Mesenchymal stem cell (in vitro differentiated cells and primary cell): ENCODE measurements around the gene CYBA.

Experiments
- DNase-seq: peaks from one replicate; pipeline ENCODE4 v3.0.0-alpha.2; 2013
- H2AFZ ChIP-seq: one replicate; pipeline ENCODE4 v1.6.1; 2013; ENCODE audit warnings: low read depth, mild to moderate bottlenecking, control low read depth, inconsistent platforms, low read length, moderate library complexity
- H2AK5ac ChIP-seq: 2 replicates; pipeline ENCODE4 v1.6.1; 2013; ENCODE audit warnings: low read length, moderate library complexity, mild to moderate bottlenecking, inconsistent platforms; ENCODE audit not compliant: severe bottlenecking
- H2BK120ac ChIP-seq: one replicate; pipeline ENCODE4 v1.6.1; 2013; ENCODE audit warnings: low read depth, mild to moderate bottlenecking, inconsistent platforms, low read length, moderate library complexity
- H2BK12ac ChIP-seq, 2 experiments: one replicate each; pipeline ENCODE4 v1.6.1; 2013; ENCODE audit warnings: inconsistent platforms in 2 of 2, low read length in 2 of 2, mild to moderate bottlenecking in 2 of 2, moderate library complexity in 2 of 2, control low read depth in 1 of 2
- H2BK15ac ChIP-seq: one replicate; pipeline ENCODE4 v1.6.1; 2013; ENCODE audit warnings: mild to moderate bottlenecking, low read depth, inconsistent platforms; ENCODE audit not compliant: poor library complexity, severe bottlenecking
- H2BK5ac ChIP-seq: 2 replicates; pipeline ENCODE4 v1.6.1; 2013; ENCODE audit warnings: low read depth, mild to moderate bottlenecking, low read length, control low read depth, inconsistent platforms; ENCODE audit not compliant: poor library complexity, severe bottlenecking
- H3K14ac ChIP-seq, 2 experiments: one replicate each; pipeline ENCODE4 v1.6.1; 2013; ENCODE audit warnings: inconsistent platforms in 2 of 2, low read length in 2 of 2, control low read depth in 1 of 2, mild to moderate bottlenecking in 1 of 2, moderate library complexity in 1 of 2
- H3K18ac ChIP-seq, 2 experiments: one replicate each; pipeline ENCODE4 v1.6.1; 2013; ENCODE audit warnings: inconsistent platforms in 2 of 2, low read length in 2 of 2, control low read depth in 1 of 2, low read depth in 1 of 2, mild to moderate bottlenecking in 1 of 2
- H3K23ac ChIP-seq, 2 experiments: one replicate each; pipeline ENCODE4 v1.6.1; 2013; ENCODE audit warnings: inconsistent platforms in 2 of 2, low read length in 2 of 2, mild to moderate bottlenecking in 2 of 2, moderate library complexity in 2 of 2, control low read depth in 1 of 2
- H3K27ac ChIP-seq: 2 replicates; pipeline ENCODE4 v1.5.1; 2013; ENCODE audit warnings: mild to moderate bottlenecking, moderate library complexity, low read length, control low read depth, inconsistent platforms; ENCODE audit not compliant: poor library complexity, severe bottlenecking
- H3K27me3 ChIP-seq, 2 experiments: 2 replicates each; pipeline versions ENCODE4 v1.6.1 to v1.7.0; 2013; ENCODE audit warnings: low read length in 2 of 2, mild to moderate bottlenecking in 2 of 2, moderate library complexity in 2 of 2, control low read depth in 1 of 2, inconsistent platforms in 1 of 2; ENCODE audit not compliant: control insufficient read depth in 1 of 2, insufficient read depth in 1 of 2
- H3K36me3 ChIP-seq, 2 experiments: 2 replicates each; pipeline versions ENCODE4 v1.6.1 to v1.7.0; 2013; ENCODE audit warnings: low read length in 2 of 2, control low read depth in 1 of 2, inconsistent platforms in 1 of 2, low read depth in 1 of 2, mild to moderate bottlenecking in 1 of 2; ENCODE audit not compliant: insufficient read depth in 2 of 2, control insufficient read depth in 1 of 2
- H3K4ac ChIP-seq, 2 experiments: one replicate each; pipeline ENCODE4 v1.6.1; 2013; ENCODE audit warnings: inconsistent platforms in 2 of 2, low read length in 2 of 2, mild to moderate bottlenecking in 2 of 2, moderate library complexity in 2 of 2, control low read depth in 1 of 2, low read depth in 1 of 2
- H3K4me1 ChIP-seq: 2 replicates; pipeline ENCODE4 v1.6.1; 2013; ENCODE audit warnings: low read depth, low read length, control low read depth; ENCODE audit not compliant: control insufficient read depth, insufficient read depth
- H3K4me2 ChIP-seq: 2 replicates; pipeline ENCODE4 v1.6.1; 2013; ENCODE audit warnings: low read length, mild to moderate bottlenecking, inconsistent platforms; ENCODE audit not compliant: poor library complexity, severe bottlenecking
- H3K4me3 ChIP-seq, 2 experiments: 2 replicates each; pipeline versions ENCODE4 v1.5.1 to v1.7.0; 2013; ENCODE audit warnings: low read length in 2 of 2, mild to moderate bottlenecking in 2 of 2, control low read depth in 1 of 2, low read depth in 1 of 2; ENCODE audit not compliant: insufficient read depth in 1 of 2
- H3K79me1 ChIP-seq: replicated peaks from 2 replicates; pipeline ENCODE4 v1.6.1; 2013; ENCODE audit warnings: mild to moderate bottlenecking, control low read depth, low read length, inconsistent platforms; ENCODE audit not compliant: poor library complexity, severe bottlenecking
- H3K9ac ChIP-seq: 2 replicates; pipeline ENCODE4 v1.7.0; 2013; ENCODE audit warnings: mild to moderate bottlenecking, low read length, moderate library complexity
- H3K9me3 ChIP-seq: 2 replicates; pipeline ENCODE4 v1.7.0; 2013; ENCODE audit warnings: mild to moderate bottlenecking, low read length; ENCODE audit not compliant: control insufficient read depth
- H4K8ac ChIP-seq: one replicate; pipeline ENCODE4 v1.6.1; 2013; ENCODE audit warnings: inconsistent platforms, mild to moderate bottlenecking, low read length, moderate library complexity
- H4K91ac ChIP-seq: one replicate; pipeline ENCODE4 v1.6.1; 2013; ENCODE audit warnings: mild to moderate bottlenecking, low read length, inconsistent platforms
- WGBS: methylation state at CpG from one replicate; pipeline ENCODE4 v1.1.7; 2013; ENCODE audit warnings: mixed read lengths; 5-methylcytosine and 5-hydroxymethylcytosine counted together

Gene CYBA

GRCh38 chr16:88618956-88619667 lies 31.7 kb downstream of the CYBA start:
- H3K4me1 ChIP-seq, result peaks cover 20% of the 10 kb centered on the region
- WGBS, result 94% methylated on average over 19 of the region's 19 CpGs
- DNase-seq, result no peak
- H3K4ac ChIP-seq, result peak overlapping the region in 1 of 2 experiments; percentile 29
- H2BK120ac ChIP-seq, result no peak overlapping the region
- H3K4me3 ChIP-seq, result no peak overlapping the region
- H3K4me2 ChIP-seq, result no peak overlapping the region
- peak overlapping the region in 1 of 2 experiments; percentile 85 for H2BK12ac ChIP-seq
- H2AFZ ChIP-seq, result no peak overlapping the region
- H2BK15ac ChIP-seq, result no peak overlapping the region
- no peak overlapping the region for H4K8ac ChIP-seq
- H3K27ac ChIP-seq, result no peak overlapping the region
- H3K9ac ChIP-seq, result no peak overlapping the region
- no peak overlapping the region for H2AK5ac ChIP-seq
- H2BK5ac ChIP-seq, result no peak overlapping the region
- H3K23ac ChIP-seq, result no peak overlapping the region
- H3K18ac ChIP-seq, result peak overlapping the region in 1 of 2 experiments; percentile 93
- H3K36me3 ChIP-seq, result peaks cover 45 to 82% of the 10 kb centered on the region in 2 experiments
- peak overlapping the region in 1 of 2 experiments; percentile 70 for H3K14ac ChIP-seq
- H3K27me3 ChIP-seq, result no peaks in the 10 kb centered on the region
- H4K91ac ChIP-seq, result peak overlapping the region; percentile 19
- H3K79me1 ChIP-seq, result peaks cover 55% of the 10 kb centered on the region
- no peaks in the 10 kb centered on the region for H3K9me3 ChIP-seq

- Histone ChIP-seq H2BK120ac (no peak overlapping the region), H3K4me1 (peaks cover 20% of the 10 kb centered on the region), H3K27ac (no peak overlapping the region), H3K4ac (no peak overlapping the region), H4K8ac (no peak overlapping the region), H3K18ac (no peak overlapping the region), H3K4me2 (no peak overlapping the region), H3K9me3 (no peaks in the 10 kb centered on the region), H3K36me3 (peaks cover 45 to 79% of the 10 kb centered on the region in 2 experiments), H3K27me3 (no peaks in the 10 kb centered on the region), H3K14ac (peak overlapping the region in 1 of 2 experiments; percentile 41), H2BK12ac (peak overlapping the region; percentile 23), H3K9ac (no peak overlapping the region), H3K79me1 (peaks cover 56% of the 10 kb centered on the region), H2AK5ac (no peak overlapping the region), H4K91ac (no peak overlapping the region), H2BK5ac (no peak overlapping the region), H3K23ac (no peak overlapping the region), H2BK15ac (no peak overlapping the region), H3K4me3 (no peak overlapping the region), H2AFZ (no peak overlapping the region)
- whole genome bisulfite sequencing, result 82% methylated on average over 19 of the region's 20 CpGs
- DNase-seq, result peak; percentile 28
Measured at GRCh38 chr16:88618182-88618955, 32.5 kb downstream of the CYBA start.

GRCh38 chr16:88617268-88618031 lies 33.4 kb downstream of the CYBA start:
- Histone ChIP-seq H3K9me3 (no peaks in the 10 kb centered on the region), H2BK12ac (no peak overlapping the region), H3K27me3 (no peaks in the 10 kb centered on the region), H3K27ac (no peak overlapping the region), H4K91ac (no peak overlapping the region), H3K18ac (peak overlapping the region in 1 of 2 experiments; percentile 30), H3K14ac (no peak overlapping the region), H3K23ac (no peak overlapping the region), H3K36me3 (peaks cover 40 to 74% of the 10 kb centered on the region in 2 experiments), H4K8ac (no peak overlapping the region), H2BK15ac (no peak overlapping the region), H3K9ac (no peak overlapping the region), H2AK5ac (no peak overlapping the region), H3K4ac (no peak overlapping the region), H2BK120ac (no peak overlapping the region), H2BK5ac (no peak overlapping the region), H3K79me1 (peaks cover 58% of the 10 kb centered on the region), H2AFZ (no peak overlapping the region), H3K4me1 (peaks cover 18% of the 10 kb centered on the region), H3K4me2 (no peak overlapping the region), H3K4me3 (no peak overlapping the region)
- DNase-seq, result peak; percentile 57
- WGBS, result 84% methylated on average over 20 of the region's 20 CpGs

- H3K18ac ChIP-seq, result no peak overlapping the region
- peak overlapping the region; percentile 45 for H4K91ac ChIP-seq
- H2BK12ac ChIP-seq, result no peak overlapping the region
- no peak overlapping the region for H3K27ac ChIP-seq
- peaks cover 38 to 70% of the 10 kb centered on the region in 2 experiments for H3K36me3 ChIP-seq
- H3K4me2 ChIP-seq, result no peak overlapping the region
- no peak overlapping the region for H2AK5ac ChIP-seq
- no peak overlapping the region for H3K9ac ChIP-seq
- peaks cover 53% of the 10 kb centered on the region for H3K79me1 ChIP-seq
- 94% methylated on average over 12 of the region's 12 CpGs for WGBS
- H2BK5ac ChIP-seq, result no peak overlapping the region
- no peak overlapping the region for H2BK120ac ChIP-seq
- no peak overlapping the region for H2AFZ ChIP-seq
- no peak overlapping the region for H3K23ac ChIP-seq
- DNase-seq, result no peak
- H2BK15ac ChIP-seq, result no peak overlapping the region
- no peak overlapping the region for H4K8ac ChIP-seq
- no peaks in the 10 kb centered on the region for H3K9me3 ChIP-seq
- H3K4me1 ChIP-seq, result peaks cover 18% of the 10 kb centered on the region
- H3K27me3 ChIP-seq, result no peaks in the 10 kb centered on the region
- H3K14ac ChIP-seq, result no peak overlapping the region
- H3K4me3 ChIP-seq, result no peak overlapping the region
- H3K4ac ChIP-seq, result no peak overlapping the region
Measured at GRCh38 chr16:88616736-88617135, 34.1 kb downstream of the CYBA start.
